HG02981 (cell line): ENCODE data around the gene AKAP8L.

Experiments used
- ATAC-seq: cut with Tn5 transposase; IDR thresholded peaks from one replicate; pipeline ENCODE4 v1.9.1; 2021; ENCODE audit warnings: mild to moderate bottlenecking, moderate library complexity; ENCODE audit not compliant: unreplicated experiment

AKAP8L gene

DNA sequence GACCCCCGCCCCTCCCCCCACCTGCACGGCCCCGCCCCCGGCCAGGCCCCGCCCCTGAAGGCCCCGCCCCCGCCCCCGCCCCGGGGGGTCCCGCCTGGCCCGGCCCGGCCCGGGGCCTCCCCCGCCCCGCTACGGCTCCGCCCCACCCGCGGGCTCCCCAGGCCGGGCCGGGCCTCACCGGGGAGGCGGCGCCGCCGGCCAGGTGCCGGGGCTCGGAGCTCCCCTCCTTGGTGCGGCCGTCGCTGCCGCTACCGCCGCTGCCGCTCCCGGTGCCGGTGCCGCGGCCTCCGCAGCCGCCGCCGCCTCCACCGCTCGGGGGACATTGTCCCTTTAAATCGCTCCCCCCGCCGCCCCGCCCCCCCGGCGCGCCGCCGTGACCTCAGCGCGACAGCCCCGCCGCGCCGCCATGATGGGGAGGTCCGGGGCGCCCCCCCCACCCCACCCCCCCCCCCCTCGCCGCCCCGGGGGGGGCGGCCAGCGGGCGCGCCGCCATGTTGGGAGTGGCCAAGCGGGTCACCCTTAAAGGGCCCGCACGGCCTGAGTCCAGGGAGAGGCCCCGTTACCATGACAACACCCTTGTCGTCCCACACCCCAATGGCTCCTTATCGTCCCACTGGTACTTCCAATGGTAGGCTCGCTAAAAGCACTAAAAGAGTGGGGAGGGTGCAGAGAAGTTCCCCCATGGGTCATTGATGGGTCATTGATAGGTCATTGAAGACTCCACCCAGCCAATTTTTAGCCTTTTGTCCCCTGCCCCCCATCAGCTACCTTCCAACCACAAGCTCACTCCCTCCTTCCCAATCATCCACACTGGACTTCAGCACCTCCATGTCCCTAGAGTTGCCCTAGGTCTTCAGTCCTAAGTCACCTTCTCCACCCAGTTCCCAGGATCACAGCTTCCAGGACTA is 31.1 kb upstream of the AKAP8L start, which contains the start of gene WIZ:
Gene WIZ, minus strand, starts transcription at position 337 of the 908 bp plus-strand sequence. CDS start 1,649 bp downstream, outside the sequence.
- no peak for ATAC-seq

DNA sequence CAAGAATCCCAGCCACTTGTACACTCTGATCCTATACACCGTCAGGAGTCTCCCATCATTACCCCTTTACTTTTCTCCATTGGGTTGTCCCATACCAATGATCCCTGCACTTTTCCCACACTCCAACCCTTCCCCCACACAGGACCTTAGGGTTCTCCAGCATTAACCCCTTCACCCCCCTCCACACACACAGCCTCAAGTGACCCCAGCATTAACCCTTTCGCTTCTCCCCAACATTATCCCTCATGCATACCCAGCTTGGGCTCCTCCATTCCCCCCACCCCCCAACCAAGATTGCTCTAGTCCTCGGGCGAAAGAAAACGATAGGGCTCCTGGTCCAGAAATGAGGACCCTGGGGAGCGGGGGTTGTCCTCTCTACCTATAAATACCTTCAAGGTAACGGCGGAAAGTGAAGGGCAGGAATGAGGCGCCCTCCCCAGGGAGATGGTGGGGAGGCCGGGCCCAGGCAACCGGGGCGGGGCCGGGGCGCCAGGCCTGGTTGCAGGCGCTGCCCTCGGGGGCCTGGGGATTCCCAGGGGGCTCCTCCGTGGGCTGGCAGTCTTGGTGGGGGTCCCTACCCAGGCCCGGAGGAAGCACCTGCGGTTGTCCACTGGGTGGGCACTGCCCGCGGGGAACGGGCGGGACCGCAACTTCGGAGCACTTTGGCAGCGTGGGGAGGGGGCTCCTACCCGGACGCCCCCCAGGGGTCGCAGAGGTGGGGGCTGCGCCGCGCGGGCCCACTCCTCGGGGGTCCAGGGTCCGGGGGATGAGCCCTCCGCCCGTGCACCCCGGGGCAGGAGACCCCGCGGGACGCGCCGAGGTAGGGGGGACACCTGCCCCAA is 30.2 kb upstream of the AKAP8L start:
- ATAC-seq: no peak

- ATAC-seq: no peak
Measured at GRCh38 chr19:15448044-15448777, 29.4 kb upstream of the AKAP8L start.

- no peak for ATAC-seq
Measured at GRCh38 chr19:15447057-15447456, 28.3 kb upstream of the AKAP8L start.

- no peak for ATAC-seq
Measured at GRCh38 chr19:15445807-15446376, 27.1 kb upstream of the AKAP8L start.

- ATAC-seq: no peak
Measured at GRCh38 chr19:15445227-15445605, 26.4 kb upstream of the AKAP8L start.

- ATAC-seq: no peak
Measured at GRCh38 chr19:15444505-15445226, 25.9 kb upstream of the AKAP8L start.

DNA sequence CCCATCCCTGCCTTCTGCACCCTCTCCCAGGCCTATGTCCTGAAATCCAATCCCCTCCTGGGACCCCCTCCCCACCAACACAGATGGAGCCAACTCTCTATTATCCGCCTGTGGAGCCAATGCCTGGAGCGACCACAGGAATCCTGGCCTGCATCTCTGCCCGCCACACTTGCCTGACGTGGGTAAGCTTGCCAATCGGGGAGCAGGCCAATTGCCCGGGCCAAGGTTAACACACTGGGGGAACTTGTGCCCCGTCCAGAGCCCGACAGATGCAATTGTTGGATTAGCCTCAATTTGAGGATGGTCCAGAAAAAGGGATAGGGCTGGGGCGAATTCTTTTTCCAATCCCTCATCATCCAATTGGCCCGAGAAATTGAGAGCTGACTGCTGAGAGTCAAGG is 25.1 kb upstream of the AKAP8L start:
- ATAC-seq: no peak

DNA sequence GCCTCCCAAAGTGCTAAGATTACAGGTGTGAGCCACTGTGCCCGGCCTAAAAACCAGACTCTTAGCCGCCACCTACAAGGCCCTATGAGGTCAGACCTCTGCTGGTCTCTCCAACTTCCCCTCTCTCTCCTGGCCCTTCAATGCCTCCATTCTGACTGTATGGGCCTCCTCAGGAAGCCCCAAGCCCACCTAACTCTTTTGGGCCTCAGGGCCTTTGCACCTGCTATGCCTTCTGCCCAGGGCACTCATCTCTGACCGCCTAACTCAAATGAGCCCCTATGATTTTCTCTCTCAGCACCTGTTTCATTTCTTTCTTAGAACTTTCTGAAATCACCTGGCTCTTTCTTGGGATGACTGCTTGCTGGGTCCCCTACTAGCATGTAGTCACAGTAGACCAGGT is 24.5 kb upstream of the AKAP8L start:
- ATAC-seq: no peak

DNA sequence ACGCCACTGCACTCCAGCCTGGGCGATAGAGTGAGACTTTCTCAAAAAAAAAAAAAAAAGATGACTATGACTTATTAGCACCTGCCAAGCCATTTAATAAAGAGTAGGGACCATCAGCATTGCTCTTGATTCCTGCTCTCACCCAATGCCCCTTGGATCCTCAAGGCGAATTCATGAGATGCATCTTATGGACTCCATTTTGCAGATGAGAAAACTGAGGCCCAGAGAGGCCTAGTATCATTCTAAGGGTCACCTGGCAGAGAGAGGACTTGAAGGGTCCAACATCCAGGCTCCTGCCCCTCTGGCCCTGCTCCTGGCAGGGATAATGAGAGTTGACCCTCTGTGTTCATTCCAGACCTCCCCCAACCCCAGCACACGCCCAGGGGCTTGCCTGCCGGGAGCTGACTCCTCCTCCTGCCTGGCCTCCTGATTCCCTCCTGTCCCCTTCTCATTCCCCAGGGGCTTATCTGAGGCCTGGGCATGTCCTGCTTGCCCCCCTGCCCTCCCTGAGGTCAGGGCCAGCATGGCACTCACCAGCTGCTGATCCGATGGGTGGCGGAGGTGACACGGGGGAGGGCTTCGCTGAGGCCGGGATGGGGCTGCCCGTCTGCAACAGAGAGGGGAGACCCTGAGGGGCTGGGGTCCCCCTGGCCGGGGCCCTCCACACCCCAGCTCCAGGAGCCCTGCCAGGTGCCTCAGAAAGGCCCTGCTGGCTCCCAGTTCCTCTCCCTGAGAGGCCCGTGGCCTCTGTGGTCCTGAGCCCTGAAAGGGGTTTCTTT is 23.5 kb upstream of the AKAP8L start:
- no peak for ATAC-seq

GRCh38 chr19:15441317-15441716 is 22.5 kb upstream of the AKAP8L start:
- no peak for ATAC-seq

DNA sequence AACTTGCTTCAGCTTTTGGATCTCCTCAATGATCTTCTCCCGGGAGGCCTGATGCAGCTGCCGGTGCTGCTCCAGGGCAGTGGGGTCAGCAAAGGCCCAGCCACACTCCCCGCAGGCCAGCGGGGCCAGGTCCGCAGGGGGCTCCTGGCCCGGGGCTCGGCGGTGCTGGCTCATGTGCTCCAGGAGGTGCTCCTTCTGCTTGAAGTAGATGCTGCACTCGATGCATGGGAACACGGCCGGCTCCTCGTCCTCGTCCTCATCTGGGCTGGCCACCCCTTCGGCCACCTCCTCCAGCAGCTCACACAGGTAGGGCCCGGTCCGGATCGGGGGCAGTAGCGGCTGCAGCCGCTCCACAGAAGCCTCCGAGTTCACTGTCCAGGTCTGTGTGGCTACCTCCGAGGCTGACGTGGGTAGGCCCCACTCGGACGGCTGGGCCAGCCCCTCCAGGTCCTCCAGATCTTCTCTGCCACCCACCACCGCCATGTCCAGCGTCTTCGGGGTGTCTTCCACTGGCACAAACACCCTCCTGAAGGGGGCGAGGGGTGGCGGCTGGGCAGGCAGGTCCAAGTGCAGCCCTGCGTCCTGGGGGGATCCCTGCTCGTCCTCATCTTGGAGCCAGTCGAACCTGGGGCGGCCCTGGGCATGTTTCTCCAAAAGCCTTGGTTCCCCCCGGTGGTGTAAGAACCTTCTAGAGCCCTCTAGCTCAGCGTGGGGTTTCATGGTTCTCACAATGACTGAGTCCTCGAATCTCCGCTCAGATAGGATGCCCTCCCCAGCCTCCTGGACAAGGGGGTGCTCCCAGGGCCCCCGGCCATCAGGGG is 21.2 kb upstream of the AKAP8L start:
- no peak for ATAC-seq

- no peak for ATAC-seq
Measured at GRCh38 chr19:15439078-15439799, 20.5 kb upstream of the AKAP8L start.

- ATAC-seq: no peak
Measured at GRCh38 chr19:15438577-15438976, 19.8 kb upstream of the AKAP8L start.

DNA sequence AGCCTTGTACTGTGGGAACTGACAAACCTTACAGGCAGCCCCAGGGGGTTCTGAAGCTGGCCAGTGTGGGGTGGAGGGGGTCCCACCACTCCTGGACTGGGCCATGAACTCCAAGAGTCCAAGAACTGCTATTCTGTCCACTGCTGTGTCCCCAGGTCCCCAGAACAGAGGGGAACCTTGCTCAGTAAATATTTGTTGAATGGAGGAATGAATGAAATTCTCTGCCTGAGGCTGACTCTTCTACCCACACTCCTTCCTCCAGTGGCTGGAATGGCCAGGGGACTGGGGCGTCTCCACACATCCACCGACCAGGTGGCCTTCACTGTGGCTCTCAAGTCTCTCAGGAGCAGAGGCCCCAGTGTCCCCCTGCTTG is 19.3 kb upstream of the AKAP8L start:
- no peak for ATAC-seq

DNA sequence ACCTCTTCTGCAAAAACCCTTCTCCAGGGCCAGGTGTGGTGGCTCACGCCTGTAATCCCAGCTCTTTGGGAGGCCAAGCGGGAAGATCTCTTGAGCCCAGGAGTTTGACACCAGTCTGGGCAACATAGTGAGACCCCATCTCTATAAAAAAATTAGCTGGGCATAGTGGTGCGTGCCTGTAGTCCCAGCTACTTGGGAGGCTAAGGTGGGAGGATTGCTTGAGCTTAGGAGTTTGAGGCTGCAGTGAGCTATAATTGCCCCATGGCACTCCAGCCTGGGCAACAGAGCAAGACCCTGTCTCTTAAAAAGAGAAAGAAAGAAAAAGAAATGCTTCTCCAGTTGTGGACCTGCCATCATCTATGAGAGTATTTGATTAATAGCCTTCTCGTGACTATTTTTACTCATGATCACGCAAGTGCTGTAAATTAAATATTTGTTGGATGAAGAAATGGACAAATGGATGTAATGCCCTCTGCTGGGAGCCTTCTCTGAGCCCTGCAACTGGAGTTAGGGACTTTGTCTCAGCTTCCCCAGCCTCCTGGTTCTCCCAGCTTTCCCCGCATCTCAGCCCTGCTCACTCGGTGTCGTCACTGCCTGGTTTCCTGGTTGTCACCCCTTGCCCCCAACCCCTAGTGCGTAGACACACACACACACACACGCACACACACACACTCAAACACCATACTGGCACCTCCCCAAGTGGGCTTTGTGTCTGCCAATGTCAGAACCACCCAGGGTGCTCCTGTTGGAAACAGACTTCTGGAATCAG is 18.8 kb upstream of the AKAP8L start:
- ATAC-seq: no peak

DNA sequence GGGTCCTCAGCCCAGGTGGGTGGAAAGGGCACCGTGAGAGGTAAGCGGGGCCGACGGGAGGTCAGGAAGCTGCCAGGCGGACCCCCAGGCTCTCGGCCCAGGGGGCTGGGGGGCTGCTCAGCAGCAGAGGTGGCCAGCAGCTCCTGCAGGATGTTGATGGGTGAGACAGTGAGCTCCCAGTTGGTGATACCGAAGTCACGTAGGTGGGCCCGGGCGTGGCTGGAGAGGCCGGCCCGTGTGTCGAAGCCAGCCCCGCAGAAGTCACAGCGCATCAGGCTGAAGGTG is 18.0 kb upstream of the AKAP8L start:
- ATAC-seq: no peak
